H9 (cell line): ENCODE results near the gene HS2ST1. TPM values are rescaled to one million over a fixed set of nuclear protein-coding genes. Genes with fewer than 3 reads are reported as not detected.

Source experiments
- DNase-seq: peaks from one replicate; pipeline ENCODE4 v3.0.0-alpha.2; 2017
- H2AFZ ChIP-seq: one replicate; pipeline ENCODE4 v1.6.1; 2013; ENCODE audit warnings: mild to moderate bottlenecking, low read length, control low read depth, moderate library complexity
- H2AK5ac ChIP-seq: 2 replicates; pipeline ENCODE4 v1.6.1; 2013; ENCODE audit warnings: low read length, control low read depth, mixed read lengths; ENCODE audit not compliant: insufficient read length
- H2BK120ac ChIP-seq: one replicate; pipeline ENCODE4 v1.6.1; 2013; ENCODE audit warnings: low read depth, mild to moderate bottlenecking, low read length, control low read depth, inconsistent platforms; ENCODE audit not compliant: poor library complexity, severe bottlenecking
- H2BK12ac ChIP-seq: 2 replicates; pipeline ENCODE4 v1.6.1; 2013; ENCODE audit warnings: low read length, control low read depth, mixed read lengths, low read depth; ENCODE audit not compliant: insufficient read length
- H2BK15ac ChIP-seq: 2 replicates; pipeline ENCODE4 v1.6.1; 2013; ENCODE audit warnings: low read depth, low read length, control low read depth
- H2BK20ac ChIP-seq: one replicate; pipeline ENCODE4 v1.6.1; 2013; ENCODE audit warnings: low read depth, mild to moderate bottlenecking, low read length, control low read depth, inconsistent platforms; ENCODE audit not compliant: poor library complexity, severe bottlenecking
- H2BK5ac ChIP-seq: 2 replicates; pipeline ENCODE4 v1.6.1; 2013; ENCODE audit warnings: low read length, control low read depth, mixed read lengths; ENCODE audit not compliant: insufficient read length
- H3K14ac ChIP-seq: 2 replicates; pipeline ENCODE4 v1.6.1; 2013; ENCODE audit warnings: low read length, control low read depth; ENCODE audit not compliant: insufficient read depth
- H3K18ac ChIP-seq: 2 replicates; pipeline ENCODE4 v1.6.1; 2013; ENCODE audit warnings: low read depth, mild to moderate bottlenecking, mixed read lengths, low read length, control low read depth; ENCODE audit not compliant: insufficient read length
- H3K23ac ChIP-seq: 2 replicates; pipeline ENCODE4 v1.6.1; 2013; ENCODE audit warnings: low read length, control low read depth, mixed read lengths, low read depth; ENCODE audit not compliant: insufficient read length
- H3K23me2 ChIP-seq: 2 replicates; pipeline ENCODE4 v1.6.1; 2013; ENCODE audit warnings: low read depth, mild to moderate bottlenecking, mixed read lengths, low read length, control low read depth; ENCODE audit not compliant: insufficient read length, poor library complexity, severe bottlenecking
- H3K27ac ChIP-seq: 2 replicates; pipeline ENCODE4 v1.5.1; 2013; ENCODE audit warnings: low read length, control low read depth, mixed read lengths, low read depth; ENCODE audit not compliant: insufficient read length
- H3K27me3 ChIP-seq: 2 replicates; pipeline ENCODE4 v1.6.1; 2013; ENCODE audit warnings: low read length, control low read depth, inconsistent platforms; ENCODE audit not compliant: insufficient read depth
- H3K4ac ChIP-seq: 2 replicates; pipeline ENCODE4 v1.6.1; 2013; ENCODE audit warnings: low read depth, mild to moderate bottlenecking, control low read depth, inconsistent platforms, low read length, moderate library complexity
- H3K4me1 ChIP-seq: 2 replicates; pipeline ENCODE4 v1.6.1; 2013; ENCODE audit warnings: low read length, control low read depth, inconsistent platforms; ENCODE audit not compliant: insufficient read depth
- H3K4me2 ChIP-seq: 2 replicates; pipeline ENCODE4 v1.6.1; 2013; ENCODE audit warnings: low read length, control low read depth, mixed read lengths; ENCODE audit not compliant: insufficient read length, insufficient read depth
- H3K56ac ChIP-seq: 2 replicates; pipeline ENCODE4 v1.6.1; 2013; ENCODE audit warnings: low read depth, mild to moderate bottlenecking, mixed read lengths, low read length, control low read depth; ENCODE audit not compliant: insufficient read length
- H3K79me1 ChIP-seq: 2 replicates; pipeline ENCODE4 v1.6.1; 2013; ENCODE audit warnings: low read depth, mild to moderate bottlenecking, moderate library complexity, low read length, control low read depth, inconsistent platforms; ENCODE audit not compliant: insufficient read depth, poor library complexity, severe bottlenecking
- H3K79me2 ChIP-seq: 2 replicates; pipeline ENCODE4 v1.6.1; 2013; ENCODE audit warnings: low read length, control low read depth, inconsistent platforms; ENCODE audit not compliant: insufficient read depth
- H3K9ac ChIP-seq: 2 replicates; pipeline ENCODE4 v1.6.1; 2013; ENCODE audit warnings: low read length, control low read depth, mixed read lengths; ENCODE audit not compliant: insufficient read length; ENCODE audit errors: extremely low read depth
- H3K9me3 ChIP-seq: one replicate; pipeline ENCODE4 v1.6.1; 2013; ENCODE audit warnings: low read depth, low read length, inconsistent platforms; ENCODE audit not compliant: control insufficient read depth
- H3T11ph ChIP-seq: one replicate; pipeline ENCODE4 v1.6.1; 2013; ENCODE audit warnings: mild to moderate bottlenecking, low read length, control low read depth, inconsistent platforms
- H4K20me1 ChIP-seq: one replicate; pipeline ENCODE4 v1.6.1; 2013; ENCODE audit not compliant: control insufficient read depth, insufficient read length, insufficient read depth
- H4K5ac ChIP-seq: 2 replicates; pipeline ENCODE4 v1.6.1; 2013; ENCODE audit warnings: low read depth, mild to moderate bottlenecking, mixed read lengths, low read length, control low read depth; ENCODE audit not compliant: insufficient read length
- H4K8ac ChIP-seq: replicated peaks from 2 replicates; pipeline ENCODE4 v1.6.1; 2013; ENCODE audit warnings: low read length, control low read depth, mixed read lengths, low read depth; ENCODE audit not compliant: insufficient read length
- H4K91ac ChIP-seq: 2 replicates; pipeline ENCODE4 v1.6.1; 2013; ENCODE audit warnings: low read depth, mild to moderate bottlenecking, moderate library complexity, mixed read lengths, low read length, control low read depth; ENCODE audit not compliant: insufficient read length
- H3K27ac Mint-ChIP-seq, 3 experiments: 2 replicates in 2 of 3; 3 replicates in 1 of 3; pipeline ENCODE4 v1.8.0; 2020 to 2021; ENCODE audit warnings: mixed read lengths in 3 of 3, mild to moderate bottlenecking in 1 of 3, moderate library complexity in 1 of 3
- H3K27me3 Mint-ChIP-seq: 2 replicates; pipeline ENCODE4 v1.8.0; 2021; ENCODE audit warnings: low read depth, mild to moderate bottlenecking, moderate library complexity, mixed read lengths
- H3K36me3 Mint-ChIP-seq, 3 experiments: 2 replicates in 2 of 3; 3 replicates in 1 of 3; pipeline ENCODE4 v1.8.0; 2020 to 2021; ENCODE audit warnings: low read depth in 3 of 3, mixed read lengths in 3 of 3; ENCODE audit not compliant: insufficient read depth in 1 of 3
- H3K4me1 Mint-ChIP-seq, 2 experiments: 2 replicates each; pipeline ENCODE4 v1.8.0; 2020; ENCODE audit warnings: mixed read lengths in 2 of 2
- H3K4me3 Mint-ChIP-seq, 2 experiments: 2 replicates in 1 of 2; 3 replicates in 1 of 2; pipeline ENCODE4 v1.8.0; 2020 to 2021; ENCODE audit warnings: mild to moderate bottlenecking in 2 of 2, mixed read lengths in 2 of 2, moderate library complexity in 1 of 2
- H3K9me3 Mint-ChIP-seq, 2 experiments: 2 replicates in 1 of 2; 3 replicates in 1 of 2; pipeline ENCODE4 v1.8.0; 2020; ENCODE audit warnings: mild to moderate bottlenecking in 2 of 2, mixed read lengths in 2 of 2, moderate library complexity in 1 of 2
- WGBS: extraction: QIAGEN DNeasy Blood & Tissue Kit; methylation state at CpG from one replicate; pipeline ENCODE4 v1.1.7; 2013; ENCODE audit warnings: missing lambda C conversion rate, low lambda C conversion rate, mixed read lengths; ENCODE audit not compliant: insufficient read length; ENCODE audit errors: extremely low coverage; 5-methylcytosine and 5-hydroxymethylcytosine counted together
- total RNA-seq: library from RNA; stranded (reverse); gene quantifications from 2 replicates; pipeline ENCODE4 v1.2.1, GENCODE V29; 2021
- TF ChIP-seq, protein P1 (sequence below): fragments of 200-600 bp; sonication (generic); conservative IDR thresholded peaks from 3 replicates; pipeline ENCODE4 v1.8.0; 2021; ENCODE audit warnings: antibody characterized with exemption, mild to moderate bottlenecking

Gene HS2ST1
- total RNA-seq, 1 experiment from 2014 or later = 20.1 TPM

DNA sequence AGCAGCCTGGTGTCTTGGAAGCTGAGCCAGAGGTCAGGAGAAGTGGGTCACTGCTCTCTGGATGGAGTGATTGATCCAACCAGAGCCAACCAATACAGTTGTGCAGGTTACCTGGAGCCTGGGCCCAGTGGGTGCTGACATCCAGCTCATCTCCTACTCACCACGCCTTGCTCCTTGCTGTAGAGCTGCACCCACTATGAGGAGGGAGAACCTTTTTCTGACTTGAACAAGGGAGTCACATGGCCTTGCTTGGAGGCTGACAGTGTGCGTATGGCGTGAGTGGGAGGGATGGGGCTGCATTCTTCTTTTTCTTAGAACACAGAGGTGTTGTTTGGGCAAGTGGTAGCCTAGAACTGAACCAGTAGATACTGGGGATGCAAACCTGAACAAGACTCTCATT, 213.1 kb downstream of the HS2ST1 start:
- no peak overlapping the region for H3K18ac ChIP-seq
- peaks cover 23% of the 10 kb centered on the region for H3K27me3 Mint-ChIP-seq
- H2BK12ac ChIP-seq = no peak overlapping the region
- H3K9me3 Mint-ChIP-seq = no peaks in the 10 kb centered on the region
- H3K79me1 ChIP-seq = no peaks in the 10 kb centered on the region
- no peak overlapping the region for H3K9ac ChIP-seq
- no peak overlapping the region for H3K27ac ChIP-seq
- no peaks in the 10 kb centered on the region for H4K20me1 ChIP-seq
- H3K9me3 ChIP-seq = no peaks in the 10 kb centered on the region
- no peak for DNase-seq
- no peak overlapping the region for H3K14ac ChIP-seq
- no peaks in the 10 kb centered on the region for H3K79me2 ChIP-seq
- WGBS = no CpG with 5 or more reads among the region's 3 CpGs
- H2BK15ac ChIP-seq = no peak overlapping the region
- H3K4me1 ChIP-seq = no peaks in the 10 kb centered on the region
- H2BK20ac ChIP-seq = no peak overlapping the region
- H3K4ac ChIP-seq = no peak overlapping the region
- peaks cover 6% of the 10 kb centered on the region for H3K23me2 ChIP-seq
- no peak overlapping the region for H3T11ph ChIP-seq
- H2AK5ac ChIP-seq = no peak overlapping the region
- H2AFZ ChIP-seq = no peak overlapping the region
- no peak overlapping the region; a peak in 1 of 7 replicates for H3K27ac Mint-ChIP-seq
- no peaks in the 10 kb centered on the region; a peak in 1 of 4 replicates for H3K4me1 Mint-ChIP-seq
- TF ChIP-seq, protein P1, sequence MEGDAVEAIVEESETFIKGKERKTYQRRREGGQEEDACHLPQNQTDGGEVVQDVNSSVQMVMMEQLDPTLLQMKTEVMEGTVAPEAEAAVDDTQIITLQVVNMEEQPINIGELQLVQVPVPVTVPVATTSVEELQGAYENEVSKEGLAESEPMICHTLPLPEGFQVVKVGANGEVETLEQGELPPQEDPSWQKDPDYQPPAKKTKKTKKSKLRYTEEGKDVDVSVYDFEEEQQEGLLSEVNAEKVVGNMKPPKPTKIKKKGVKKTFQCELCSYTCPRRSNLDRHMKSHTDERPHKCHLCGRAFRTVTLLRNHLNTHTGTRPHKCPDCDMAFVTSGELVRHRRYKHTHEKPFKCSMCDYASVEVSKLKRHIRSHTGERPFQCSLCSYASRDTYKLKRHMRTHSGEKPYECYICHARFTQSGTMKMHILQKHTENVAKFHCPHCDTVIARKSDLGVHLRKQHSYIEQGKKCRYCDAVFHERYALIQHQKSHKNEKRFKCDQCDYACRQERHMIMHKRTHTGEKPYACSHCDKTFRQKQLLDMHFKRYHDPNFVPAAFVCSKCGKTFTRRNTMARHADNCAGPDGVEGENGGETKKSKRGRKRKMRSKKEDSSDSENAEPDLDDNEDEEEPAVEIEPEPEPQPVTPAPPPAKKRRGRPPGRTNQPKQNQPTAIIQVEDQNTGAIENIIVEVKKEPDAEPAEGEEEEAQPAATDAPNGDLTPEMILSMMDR = no peak
- H3K27me3 ChIP-seq = no peaks in the 10 kb centered on the region; the same call in 1 of the 2 replicates
- no peak overlapping the region for H4K8ac ChIP-seq
- no peak overlapping the region for H3K4me3 Mint-ChIP-seq
- H4K5ac ChIP-seq = no peak overlapping the region
- no peak overlapping the region for H3K4me2 ChIP-seq
- no peak overlapping the region for H3K56ac ChIP-seq
- no peaks in the 10 kb centered on the region for H3K36me3 Mint-ChIP-seq
- no peak overlapping the region for H3K23ac ChIP-seq
- no peak overlapping the region for H4K91ac ChIP-seq
- H2BK120ac ChIP-seq = no peak overlapping the region
- no peak overlapping the region for H2BK5ac ChIP-seq
